ENCODE measurements around the gene CHD3. TPM values are rescaled to one million over a fixed set of nuclear protein-coding genes. Genes with fewer than 3 reads are reported as not detected.

Gene CHD3
- total and polyA plus RNA-seq, 2 donors (not counting 3 experiments of a cell fraction or from before 2014, with no cell fraction given): 102 to 185 TPM

- H3K27me3 ChIP-seq (ENCODE audit: control insufficient read depth in 2 of 2, insufficient read depth in 2 of 2, low read length in 2 of 2): no peaks in the 10 kb centered on the region
- H3K9ac ChIP-seq (replicated peaks; ENCODE audit: extremely low read depth, insufficient read depth, low read length): no peak overlapping the region
- intact Hi-C loops (cut with micrococcal nuclease): no loop called here
- no peak overlapping the region for H3K4me3 ChIP-seq (replicated peaks in 1 of 3; ENCODE audit: insufficient read depth in 1 of 3, low read depth in 1 of 3, low read length in 3 of 3)
- dilution Hi-C loops (cut with MboI; ENCODE audit: extremely low pct_ligation_motif_present, low sequenced_read_pairs): no loop called here
- DNase-seq (ENCODE audit: low read depth, low spot score) (no peak), FAIRE-seq (no peak)
- H3K79me2 ChIP-seq (ENCODE audit: control insufficient read depth, insufficient read depth, low read length): no peaks in the 10 kb centered on the region
- no peak for TF ChIP-seq FOS (IDR thresholded peaks at IDR 0.05; ENCODE audit: borderline replicate concordance, insufficient read depth, low read length)
- TF ChIP-seq MYC (IDR thresholded peaks at IDR 0.05; ENCODE audit: low read depth, low read length): no peak
- no peak for TF ChIP-seq EZH2 (IDR thresholded peaks at IDR 0.05; ENCODE audit: borderline replicate concordance, low read depth, low read length, severe bottlenecking)
- no peak for TF ChIP-seq JUN (IDR thresholded peaks at IDR 0.05; ENCODE audit: borderline replicate concordance, insufficient read depth, insufficient read length, low read depth)
- no peak for TF ChIP-seq MAX (IDR thresholded peaks at IDR 0.05; ENCODE audit: insufficient read depth, insufficient read length)
- TF ChIP-seq POLR2A (IDR thresholded peaks at IDR 0.05; ENCODE audit: low read depth, low read length): no peak
- no peak for TF ChIP-seq GATA2 (IDR thresholded peaks at IDR 0.05; ENCODE audit: insufficient read depth, insufficient read length, low read depth, low read length)
- TF ChIP-seq POLR2AphosphoS5 (IDR thresholded peaks at IDR 0.05; ENCODE audit: insufficient read depth, low read depth, low read length): no peak
- no peak for TF ChIP-seq CTCF (IDR thresholded peaks at IDR 0.05; ENCODE audit: extremely low read depth in 1 of 2, insufficient read depth in 1 of 2, low read depth in 1 of 2, low read length in 2 of 2)
- H2AFZ ChIP-seq (ENCODE audit: low read depth, low read length): no peak overlapping the region
- H4K20me1 ChIP-seq (replicated peaks; ENCODE audit: control insufficient read depth, extremely low read depth, insufficient read depth, low read length): no peaks in the 10 kb centered on the region
- H3K27ac ChIP-seq (ENCODE audit: insufficient read depth, low read depth, low read length): no peak overlapping the region
- ChIA-PET CTCF (interaction anchor here (0.6 to 3.1 kb wide), 4 partner anchors 72 to 147 kb away, joined by 3 to 21 read pairs (median 6); no protein-coding TSS in a partner anchor), POLR2A (no interaction called here)
- no peak overlapping the region for H3K4me2 ChIP-seq (ENCODE audit: insufficient read depth, low read length)
- BruUV-seq (replicated peaks): no TSS peak
- peaks cover 11 to 61% of the 10 kb centered on the region in 2 experiments for H3K36me3 ChIP-seq (ENCODE audit: control insufficient read depth in 2 of 2, extremely low read depth in 1 of 2, insufficient read depth in 2 of 2, low read length in 2 of 2)
- no peaks in the 10 kb centered on the region for H3K9me3 ChIP-seq (replicated peaks; ENCODE audit: control insufficient read depth, insufficient read depth, low read length)
- peaks cover 5% of the 10 kb centered on the region for H3K4me1 ChIP-seq (ENCODE audit: control insufficient read depth, extremely low read depth, insufficient read depth, low read length)
- H3K9me1 ChIP-seq (replicated peaks; ENCODE audit: control insufficient read depth, extremely low read depth, insufficient read depth, low read length): no peaks in the 10 kb centered on the region
These were observed 22.1 kb downstream of the CHD3 start for GRCh38 chr17:7910711-7911110.
